Body of pancreas (tissue), 4 donors: ENCODE data around the gene HRH3. TPM values are rescaled to one million over a fixed set of nuclear protein-coding genes. Genes with fewer than 3 reads are reported as not detected.

Experiments
- ATAC-seq: fragments of 150-250 bp; one replicate; pipeline ENCODE4 v1.9.1; 2016
- DNase-seq, 4 donors: peaks; one replicate each; pipeline ENCODE4 v3.0.0-alpha.2; 2019
- H3K27ac ChIP-seq, 4 donors: fragments of 200-600 bp; sonication (generic); 1 replicate in 3 of 4; 2 replicates in 1 of 4; pipeline versions ENCODE4 v1.5.1 to v1.6.1; 2016 to 2019; ENCODE audit warnings: mild to moderate bottlenecking in 1 of 4, mixed read lengths in 1 of 4, moderate library complexity in 1 of 4
- H3K27me3 ChIP-seq, 2 donors: fragments of 200-600 bp; sonication (generic); one replicate each; pipeline ENCODE4 v1.6.0; 2016; ENCODE audit warnings: mild to moderate bottlenecking in 1 of 2
- H3K36me3 ChIP-seq, 2 donors: fragments of 200-600 bp; sonication (generic); replicated peaks in 1 of 2; 2 replicates each; pipeline ENCODE4 v1.5.1; 2016; ENCODE audit warnings: low read depth in 2 of 2; ENCODE audit not compliant: insufficient read depth in 1 of 2
- H3K4me1 ChIP-seq: fragments of 200-600 bp; sonication (generic); one replicate; pipeline ENCODE4 v1.6.0; 2016
- H3K4me3 ChIP-seq, 2 donors: fragments of 200-600 bp; sonication (generic); 1 replicate in 1 of 2; 2 replicates in 1 of 2; pipeline ENCODE4 v1.5.1; 2016 to 2019
- H3K9me3 ChIP-seq, 3 donors: fragments of 200-600 bp; sonication (generic); 1 replicate in 2 of 3; 2 replicates in 1 of 3; pipeline ENCODE4 v1.5.1; 2016
- POLR2A ChIP-seq, 3 donors: fragments of 450-650 bp; IDR thresholded peaks; one replicate each; pipeline ENCODE4 v1.6.1; 2016; ENCODE audit warnings: antibody characterized with exemption in 3 of 3, mild to moderate bottlenecking in 2 of 3
- WGBS, 2 donors: methylation state at CpG; one replicate each; pipeline ENCODE4 v1.1.5; 2017; 5-methylcytosine and 5-hydroxymethylcytosine counted together
- intact Hi-C: fragments of 100-400 bp; cut with DNase I; formaldehyde crosslinking; loops from one replicate; pipeline ENCODE4 v1.15.1; 2023
- total RNA-seq, 2 donors: library from RNA; depleted of rRNA; stranded (reverse); fragments of >200 nt; gene quantifications; one replicate each; pipeline ENCODE4 v1.1.0, GENCODE V29; 2016
- TF ChIP-seq, protein P1 (sequence below), 7 experiments: fragments of 450-650 bp in 4 of 7; fragments of 200-600 bp in 3 of 7; sonication (generic) in 3 of 7; IDR thresholded peaks; one replicate each; pipeline ENCODE4 v1.5.1; 2016 to 2019; ENCODE audit warnings: antibody characterized with exemption in 7 of 7

Gene HRH3
- total RNA-seq, 2 donors from 2014 or later, result 0.33 TPM; not detected in 1

GRCh38 chr20:62174870-62175624 lies 45.0 kb downstream of the HRH3 start:
- H3K27me3 ChIP-seq, result no peaks in the 10 kb centered on the region
- WGBS, 2 donors, result 95 to 97% methylated on average over 22 to 26 of the region's 26 CpGs
- DNase-seq (no peak), ATAC-seq (no peak)
- no peaks in the 10 kb centered on the region for H3K9me3 ChIP-seq
- no peaks in the 10 kb centered on the region for H3K4me1 ChIP-seq
- no peak overlapping the region for H3K27ac ChIP-seq
- TF ChIP-seq, protein P1, sequence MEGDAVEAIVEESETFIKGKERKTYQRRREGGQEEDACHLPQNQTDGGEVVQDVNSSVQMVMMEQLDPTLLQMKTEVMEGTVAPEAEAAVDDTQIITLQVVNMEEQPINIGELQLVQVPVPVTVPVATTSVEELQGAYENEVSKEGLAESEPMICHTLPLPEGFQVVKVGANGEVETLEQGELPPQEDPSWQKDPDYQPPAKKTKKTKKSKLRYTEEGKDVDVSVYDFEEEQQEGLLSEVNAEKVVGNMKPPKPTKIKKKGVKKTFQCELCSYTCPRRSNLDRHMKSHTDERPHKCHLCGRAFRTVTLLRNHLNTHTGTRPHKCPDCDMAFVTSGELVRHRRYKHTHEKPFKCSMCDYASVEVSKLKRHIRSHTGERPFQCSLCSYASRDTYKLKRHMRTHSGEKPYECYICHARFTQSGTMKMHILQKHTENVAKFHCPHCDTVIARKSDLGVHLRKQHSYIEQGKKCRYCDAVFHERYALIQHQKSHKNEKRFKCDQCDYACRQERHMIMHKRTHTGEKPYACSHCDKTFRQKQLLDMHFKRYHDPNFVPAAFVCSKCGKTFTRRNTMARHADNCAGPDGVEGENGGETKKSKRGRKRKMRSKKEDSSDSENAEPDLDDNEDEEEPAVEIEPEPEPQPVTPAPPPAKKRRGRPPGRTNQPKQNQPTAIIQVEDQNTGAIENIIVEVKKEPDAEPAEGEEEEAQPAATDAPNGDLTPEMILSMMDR (IDR thresholded peaks at IDR 0.05), result no peak
- TF ChIP-seq POLR2A (IDR thresholded peaks at IDR 0.05), result no peak
- no peak overlapping the region for H3K4me3 ChIP-seq
- H3K36me3 ChIP-seq, result peaks cover 0 to 9% of the 10 kb centered on the region in 2 donors
- intact Hi-C loops, result no loop called here

DNA sequence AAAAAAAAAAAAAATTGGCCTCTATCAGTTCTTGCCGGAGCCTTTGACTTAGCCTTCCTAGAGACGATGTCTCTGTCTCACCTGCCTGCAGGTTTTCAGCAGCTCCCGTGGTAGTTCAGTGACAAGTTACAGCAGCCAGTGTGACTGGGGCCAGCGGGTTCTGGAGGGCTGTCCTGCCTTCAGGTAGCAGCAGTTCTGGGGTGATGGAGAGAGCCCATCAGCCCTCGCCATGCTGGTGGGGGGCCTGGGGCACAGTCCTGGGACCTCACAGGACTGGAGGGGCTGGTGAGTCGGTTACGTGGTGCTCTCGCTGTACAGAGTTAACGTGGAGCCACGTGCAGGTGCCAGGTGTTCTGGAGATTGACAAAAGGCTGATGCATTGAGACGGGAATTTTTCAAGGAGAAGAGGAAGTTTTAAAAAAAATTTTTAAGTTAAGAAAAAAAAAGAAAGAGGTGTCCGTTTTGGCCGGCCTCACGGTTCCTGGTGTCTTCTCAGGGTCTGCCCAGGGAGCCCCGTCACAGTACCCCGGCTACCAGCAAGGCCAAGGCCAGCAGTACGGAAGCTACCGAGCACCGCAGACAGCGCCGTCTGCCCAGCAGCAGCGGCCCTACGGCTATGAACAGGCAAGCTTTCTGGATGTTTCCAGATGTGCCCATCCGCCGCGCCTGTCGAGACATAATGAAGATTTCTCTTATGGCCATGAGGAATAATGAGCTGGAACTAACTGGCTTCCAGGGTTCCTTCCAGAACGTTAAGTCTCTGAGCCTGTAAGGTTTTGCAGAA lies 45.9 kb downstream of the HRH3 start:
- Histone ChIP-seq H3K4me3 (no peak overlapping the region), H3K36me3 (peaks cover 0 to 9% of the 10 kb centered on the region in 2 donors), H3K4me1 (no peaks in the 10 kb centered on the region), H3K27me3 (no peaks in the 10 kb centered on the region), H3K27ac (no peak overlapping the region), H3K9me3 (no peaks in the 10 kb centered on the region)
- ATAC-seq (no peak), DNase-seq (no peak)
- 94 to 96% methylated on average over 28 of the region's 28 CpGs for WGBS, 2 donors
- intact Hi-C loops, result no loop called here
- no peak for TF ChIP-seq POLR2A (IDR thresholded peaks at IDR 0.05)
- TF ChIP-seq, protein P1 (IDR thresholded peaks at IDR 0.05), result no peak

DNA sequence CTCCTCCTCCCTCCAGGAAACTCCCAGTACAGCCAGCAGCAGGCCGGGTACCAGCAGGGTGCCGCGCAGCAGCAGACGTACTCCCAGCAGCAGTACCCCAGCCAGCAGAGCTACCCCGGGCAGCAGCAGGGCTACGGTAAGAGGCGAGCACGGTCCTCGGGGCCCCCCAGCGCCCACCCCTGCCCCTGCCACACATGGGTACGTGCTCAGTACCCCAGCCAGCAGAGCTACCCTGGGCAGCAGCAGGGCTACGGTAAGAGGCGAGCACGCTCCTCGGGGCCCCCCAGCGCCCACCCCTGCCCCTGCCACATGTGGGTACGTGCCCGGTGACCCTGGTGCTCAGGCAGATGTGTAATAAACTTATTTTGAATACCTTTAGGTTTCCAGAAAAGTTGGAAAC lies 47.4 kb downstream of the HRH3 start:
- ATAC-seq, result no peak
- DNase-seq, result no peak
- H3K27me3 ChIP-seq, result no peaks in the 10 kb centered on the region
- no peak overlapping the region for H3K27ac ChIP-seq
- no peaks in the 10 kb centered on the region for H3K9me3 ChIP-seq
- intact Hi-C loops, result no loop called here
- peaks cover 0 to 9% of the 10 kb centered on the region in 2 donors for H3K36me3 ChIP-seq
- H3K4me3 ChIP-seq, result no peak overlapping the region
- 92% methylated on average over 11 to 18 of the region's 18 CpGs for WGBS, 2 donors
- TF ChIP-seq, protein P1 (IDR thresholded peaks at IDR 0.05), result no peak
- no peak for TF ChIP-seq POLR2A (IDR thresholded peaks at IDR 0.05)
- no peaks in the 10 kb centered on the region for H3K4me1 ChIP-seq

DNA sequence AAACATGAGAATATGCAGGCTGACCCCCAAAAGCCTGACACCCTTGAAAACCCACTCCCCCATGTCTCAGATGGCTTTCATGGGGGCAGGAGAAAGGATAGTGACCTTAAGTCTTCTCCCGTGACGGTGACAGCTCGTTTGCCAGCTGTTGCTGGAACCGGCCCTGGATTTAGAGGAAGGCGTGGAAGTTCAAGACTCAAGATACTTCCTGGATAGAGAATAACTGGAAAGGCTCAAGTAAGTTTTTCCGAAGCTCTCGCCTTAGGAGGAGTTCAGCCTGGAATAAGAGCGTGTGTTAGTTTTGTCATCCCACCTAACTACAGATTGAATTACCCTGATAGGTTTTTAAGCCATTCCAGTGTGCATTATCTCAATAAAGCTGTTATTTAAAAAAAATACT lies 48.8 kb downstream of the HRH3 start:
- H3K36me3 ChIP-seq, result peaks cover 0 to 12% of the 10 kb centered on the region in 2 donors
- ATAC-seq (no peak), DNase-seq (no peak)
- TF ChIP-seq POLR2A (IDR thresholded peaks at IDR 0.05), result no peak
- TF ChIP-seq, protein P1 (IDR thresholded peaks at IDR 0.05), result no peak
- H3K27me3 ChIP-seq, result no peaks in the 10 kb centered on the region
- no peak overlapping the region for H3K27ac ChIP-seq
- no peaks in the 10 kb centered on the region for H3K9me3 ChIP-seq
- no peaks in the 10 kb centered on the region for H3K4me1 ChIP-seq
- no peak overlapping the region for H3K4me3 ChIP-seq
- 88 to 92% methylated on average over 8 of the region's 8 CpGs for WGBS, 2 donors
- intact Hi-C loops, result no loop called here
